ENCODE data around the gene MUC21. TPM values are rescaled to one million over a fixed set of nuclear protein-coding genes. Genes with fewer than 3 reads are reported as not detected.

Gene MUC21
- total and polyA plus RNA-seq, 2 donors from 2014 or later = not detected

- no peaks in the 10 kb centered on the region for H3K4me1 ChIP-seq (ENCODE audit: control insufficient read depth in 2 of 3, insufficient read depth in 2 of 3, low read depth in 1 of 3, low read length in 3 of 3)
- H3K27ac ChIP-seq (ENCODE audit: low read depth in 2 of 2, low read length in 2 of 2) = no peak overlapping the region
- no peak overlapping the region for H3K4me3 ChIP-seq (ENCODE audit: low read length in 3 of 3)
- DNase-seq = no peak
- H3K36me3 ChIP-seq (ENCODE audit: control insufficient read depth in 2 of 3, insufficient read depth in 3 of 3, low read length in 3 of 3) = no peaks in the 10 kb centered on the region
- intact Hi-C loops (cut with DNase I) = no loop called here
- TF ChIP-seq, protein P1, sequence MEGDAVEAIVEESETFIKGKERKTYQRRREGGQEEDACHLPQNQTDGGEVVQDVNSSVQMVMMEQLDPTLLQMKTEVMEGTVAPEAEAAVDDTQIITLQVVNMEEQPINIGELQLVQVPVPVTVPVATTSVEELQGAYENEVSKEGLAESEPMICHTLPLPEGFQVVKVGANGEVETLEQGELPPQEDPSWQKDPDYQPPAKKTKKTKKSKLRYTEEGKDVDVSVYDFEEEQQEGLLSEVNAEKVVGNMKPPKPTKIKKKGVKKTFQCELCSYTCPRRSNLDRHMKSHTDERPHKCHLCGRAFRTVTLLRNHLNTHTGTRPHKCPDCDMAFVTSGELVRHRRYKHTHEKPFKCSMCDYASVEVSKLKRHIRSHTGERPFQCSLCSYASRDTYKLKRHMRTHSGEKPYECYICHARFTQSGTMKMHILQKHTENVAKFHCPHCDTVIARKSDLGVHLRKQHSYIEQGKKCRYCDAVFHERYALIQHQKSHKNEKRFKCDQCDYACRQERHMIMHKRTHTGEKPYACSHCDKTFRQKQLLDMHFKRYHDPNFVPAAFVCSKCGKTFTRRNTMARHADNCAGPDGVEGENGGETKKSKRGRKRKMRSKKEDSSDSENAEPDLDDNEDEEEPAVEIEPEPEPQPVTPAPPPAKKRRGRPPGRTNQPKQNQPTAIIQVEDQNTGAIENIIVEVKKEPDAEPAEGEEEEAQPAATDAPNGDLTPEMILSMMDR (IDR thresholded peaks at IDR 0.05; ENCODE audit: borderline replicate concordance, extremely low read depth, insufficient read depth) = no peak
- FAIRE-seq = no peak
- no peaks in the 10 kb centered on the region for H3K9me3 ChIP-seq (ENCODE audit: control insufficient read depth in 2 of 3, insufficient read depth in 1 of 3, low read length in 3 of 3)
- H3K27me3 ChIP-seq (ENCODE audit: control insufficient read depth, insufficient read depth, low read length) = no peaks in the 10 kb centered on the region
- no peak overlapping the region for H3K9ac ChIP-seq (ENCODE audit: low read length in 3 of 3)
These were observed 17.9 kb downstream of the MUC21 start for GRCh38 chr6:31001281-31001888.

GRCh38 chr6:31002471-31002870 is 19.0 kb downstream of the MUC21 start:
- no peak for FAIRE-seq
- intact Hi-C loops (cut with DNase I) = no loop called here

GRCh38 chr6:31004794-31005193 is 21.3 kb downstream of the MUC21 start:
- intact Hi-C loops (cut with DNase I) = no loop called here
- FAIRE-seq = no peak
- H3K9me3 ChIP-seq (ENCODE audit: control insufficient read depth in 2 of 3, insufficient read depth in 1 of 3, low read length in 3 of 3) = no peaks in the 10 kb centered on the region
- no peaks in the 10 kb centered on the region for H3K4me1 ChIP-seq (ENCODE audit: control insufficient read depth in 2 of 3, insufficient read depth in 2 of 3, low read depth in 1 of 3, low read length in 3 of 3)
- H3K27me3 ChIP-seq (ENCODE audit: control insufficient read depth, insufficient read depth, low read length) = no peaks in the 10 kb centered on the region
- H3K36me3 ChIP-seq (ENCODE audit: control insufficient read depth in 2 of 3, insufficient read depth in 3 of 3, low read length in 3 of 3) = no peaks in the 10 kb centered on the region
- H3K27ac ChIP-seq (ENCODE audit: low read depth in 2 of 2, low read length in 2 of 2) = no peak overlapping the region
- no peak overlapping the region for H3K9ac ChIP-seq (ENCODE audit: low read length in 3 of 3)
- no peak overlapping the region for H3K4me3 ChIP-seq (ENCODE audit: low read length in 3 of 3)
- no peak for DNase-seq
- TF ChIP-seq, protein P1 (IDR thresholded peaks at IDR 0.05; ENCODE audit: borderline replicate concordance, extremely low read depth, insufficient read depth) = no peak

More at GRCh38 chr6:31002471-31002870, 19.0 kb downstream of the MUC21 start:
- Histone ChIP-seq H3K36me3 (ENCODE audit: control insufficient read depth in 2 of 3, insufficient read depth in 3 of 3, low read length in 3 of 3) (no peaks in the 10 kb centered on the region), H3K27me3 (ENCODE audit: control insufficient read depth, insufficient read depth, low read length) (no peaks in the 10 kb centered on the region), H3K27ac (ENCODE audit: low read depth in 2 of 2, low read length in 2 of 2) (no peak overlapping the region), H3K4me1 (ENCODE audit: control insufficient read depth in 2 of 3, insufficient read depth in 2 of 3, low read depth in 1 of 3, low read length in 3 of 3) (no peaks in the 10 kb centered on the region), H3K9ac (ENCODE audit: low read length in 3 of 3) (no peak overlapping the region), H3K9me3 (ENCODE audit: control insufficient read depth in 2 of 3, insufficient read depth in 1 of 3, low read length in 3 of 3) (no peaks in the 10 kb centered on the region), H3K4me3 (ENCODE audit: low read length in 3 of 3) (no peak overlapping the region)
- TF ChIP-seq, protein P1 (IDR thresholded peaks at IDR 0.05; ENCODE audit: borderline replicate concordance, extremely low read depth, insufficient read depth) = no peak
- DNase-seq = no peak

Data from kidney (tissue), 14 donors.